ENCODE results near the gene HDAC4. TPM values are rescaled to one million over a fixed set of nuclear protein-coding genes. Genes with fewer than 3 reads are reported as not detected.

HDAC4 gene
- total and polyA plus RNA-seq, 5 donors, result 7.8 to 29.1 (median 22.5) TPM

- 96% methylated on average over 14 of the region's 14 CpGs for WGBS
- H3K4me3 ChIP-seq (ENCODE audit: low read length), result no peak overlapping the region
- no peaks in the 10 kb centered on the region for H3K27me3 ChIP-seq (ENCODE audit: control insufficient read depth, insufficient read depth)
- no peak overlapping the region for H3K27ac ChIP-seq (ENCODE audit: low read length)
- H3K4me1 ChIP-seq (ENCODE audit: control insufficient read depth, insufficient read depth, low read length), result no peaks in the 10 kb centered on the region
- ATAC-seq (peak; percentile 28 to 32), DNase-seq (no peak)
- no peaks in the 10 kb centered on the region for H3K9me3 ChIP-seq (ENCODE audit: control insufficient read depth, low read length)
- intact Hi-C loops (cut with DNase I), result no loop called here
Measured at GRCh38 chr2:239184968-239185903, 215.6 kb downstream of the HDAC4 start.

GRCh38 chr2:239184179-239184578 lies 216.6 kb downstream of the HDAC4 start:
- intact Hi-C loops (cut with DNase I), result no loop called here
- DNase-seq (peak in 1 of 3 donors; percentile 24), ATAC-seq (no peak)
- H3K27ac ChIP-seq (ENCODE audit: low read length), result no peak overlapping the region
- H3K4me3 ChIP-seq (ENCODE audit: low read length), result no peak overlapping the region
- H3K9me3 ChIP-seq (ENCODE audit: control insufficient read depth, low read length), result no peaks in the 10 kb centered on the region
- H3K27me3 ChIP-seq (ENCODE audit: control insufficient read depth, insufficient read depth), result no peaks in the 10 kb centered on the region
- 96% methylated on average over 2 of the region's 2 CpGs for WGBS
- H3K4me1 ChIP-seq (ENCODE audit: control insufficient read depth, insufficient read depth, low read length), result no peaks in the 10 kb centered on the region

- ATAC-seq (no peak), DNase-seq (peak in 1 of 3 donors; percentile 16)
- Histone ChIP-seq H3K4me3 (ENCODE audit: low read length) (no peak overlapping the region), H3K9me3 (ENCODE audit: control insufficient read depth, low read length) (no peaks in the 10 kb centered on the region), H3K4me1 (ENCODE audit: control insufficient read depth, insufficient read depth, low read length) (no peaks in the 10 kb centered on the region), H3K27me3 (ENCODE audit: control insufficient read depth, insufficient read depth) (no peaks in the 10 kb centered on the region), H3K27ac (ENCODE audit: low read length) (no peak overlapping the region)
- 94% methylated on average over 23 of the region's 23 CpGs for WGBS
- intact Hi-C loops (cut with DNase I), result no loop called here
Measured at GRCh38 chr2:239182981-239183791, 217.6 kb downstream of the HDAC4 start.

GRCh38 chr2:239181903-239182581 lies 218.8 kb downstream of the HDAC4 start:
- no peak for DNase-seq
- no peak for ATAC-seq

GRCh38 chr2:239181074-239181902 lies 219.5 kb downstream of the HDAC4 start:
- Histone ChIP-seq H3K4me3 (ENCODE audit: low read length) (no peak overlapping the region), H3K4me1 (ENCODE audit: control insufficient read depth, insufficient read depth, low read length) (no peaks in the 10 kb centered on the region), H3K9me3 (ENCODE audit: control insufficient read depth, low read length) (no peaks in the 10 kb centered on the region), H3K27ac (ENCODE audit: low read length) (no peak overlapping the region), H3K27me3 (ENCODE audit: control insufficient read depth, insufficient read depth) (no peaks in the 10 kb centered on the region)
- DNase-seq (peak in 1 of 3 donors; percentile 3), ATAC-seq (no peak)
- 89% methylated on average over 21 of the region's 21 CpGs for WGBS
- intact Hi-C loops (cut with DNase I), result no loop called here

More at GRCh38 chr2:239181903-239182581, 218.8 kb downstream of the HDAC4 start:
- Histone ChIP-seq H3K9me3 (ENCODE audit: control insufficient read depth, low read length) (no peaks in the 10 kb centered on the region), H3K27me3 (ENCODE audit: control insufficient read depth, insufficient read depth) (no peaks in the 10 kb centered on the region), H3K4me1 (ENCODE audit: control insufficient read depth, insufficient read depth, low read length) (no peaks in the 10 kb centered on the region), H3K27ac (ENCODE audit: low read length) (no peak overlapping the region), H3K4me3 (ENCODE audit: low read length) (no peak overlapping the region)
- intact Hi-C loops (cut with DNase I), result no loop called here
- WGBS, result 86% methylated on average over 15 of the region's 15 CpGs

- Histone ChIP-seq H3K27me3 (ENCODE audit: control insufficient read depth, insufficient read depth) (no peaks in the 10 kb centered on the region), H3K27ac (ENCODE audit: low read length) (no peak overlapping the region), H3K4me3 (ENCODE audit: low read length) (no peak overlapping the region), H3K4me1 (ENCODE audit: control insufficient read depth, insufficient read depth, low read length) (no peaks in the 10 kb centered on the region), H3K9me3 (ENCODE audit: control insufficient read depth, low read length) (no peaks in the 10 kb centered on the region)
- intact Hi-C loops (cut with DNase I), result no loop called here
- DNase-seq (no peak), ATAC-seq (no peak)
- WGBS, result 97% methylated on average over 14 of the region's 14 CpGs
Measured at GRCh38 chr2:239180526-239181073, 220.2 kb downstream of the HDAC4 start.

- H3K4me1 ChIP-seq (ENCODE audit: control insufficient read depth, insufficient read depth, low read length), result no peaks in the 10 kb centered on the region
- no peak overlapping the region for H3K27ac ChIP-seq (ENCODE audit: low read length)
- H3K4me3 ChIP-seq (ENCODE audit: low read length), result no peak overlapping the region
- intact Hi-C loops (cut with DNase I), result no loop called here
- H3K9me3 ChIP-seq (ENCODE audit: control insufficient read depth, low read length), result no peaks in the 10 kb centered on the region
- no peak for ATAC-seq
- WGBS, result 92% methylated on average over 22 of the region's 22 CpGs
- DNase-seq, result no peak
- H3K27me3 ChIP-seq (ENCODE audit: control insufficient read depth, insufficient read depth), result no peaks in the 10 kb centered on the region
Measured at GRCh38 chr2:239179851-239180371, 220.9 kb downstream of the HDAC4 start.

GRCh38 chr2:239178954-239179353 lies 221.9 kb downstream of the HDAC4 start:
- Histone ChIP-seq H3K4me1 (ENCODE audit: control insufficient read depth, insufficient read depth, low read length) (no peaks in the 10 kb centered on the region), H3K4me3 (ENCODE audit: low read length) (no peak overlapping the region), H3K27me3 (ENCODE audit: control insufficient read depth, insufficient read depth) (no peaks in the 10 kb centered on the region), H3K27ac (ENCODE audit: low read length) (no peak overlapping the region), H3K9me3 (ENCODE audit: control insufficient read depth, low read length) (no peaks in the 10 kb centered on the region)
- 97% methylated on average over 26 of the region's 26 CpGs for WGBS
- DNase-seq (no peak), ATAC-seq (no peak)
- intact Hi-C loops (cut with DNase I), result no loop called here

GRCh38 chr2:239178484-239178883 lies 222.3 kb downstream of the HDAC4 start:
- WGBS, result 97% methylated on average over 10 of the region's 10 CpGs
- Histone ChIP-seq H3K4me1 (ENCODE audit: control insufficient read depth, insufficient read depth, low read length) (no peaks in the 10 kb centered on the region), H3K27ac (ENCODE audit: low read length) (no peak overlapping the region), H3K4me3 (ENCODE audit: low read length) (no peak overlapping the region), H3K9me3 (ENCODE audit: control insufficient read depth, low read length) (no peaks in the 10 kb centered on the region), H3K27me3 (ENCODE audit: control insufficient read depth, insufficient read depth) (no peaks in the 10 kb centered on the region)
- DNase-seq (peak in 1 of 3 donors; percentile 7), ATAC-seq (no peak)
- intact Hi-C loops (cut with DNase I), result no loop called here

- no peak for ATAC-seq
- Histone ChIP-seq H3K9me3 (ENCODE audit: control insufficient read depth, low read length) (no peaks in the 10 kb centered on the region), H3K27me3 (ENCODE audit: control insufficient read depth, insufficient read depth) (no peaks in the 10 kb centered on the region), H3K4me1 (ENCODE audit: control insufficient read depth, insufficient read depth, low read length) (no peaks in the 10 kb centered on the region), H3K27ac (ENCODE audit: low read length) (no peak overlapping the region), H3K4me3 (ENCODE audit: low read length) (no peak overlapping the region)
- intact Hi-C loops (cut with DNase I), result no loop called here
- 98% methylated on average over 17 of the region's 17 CpGs for WGBS
- peak in 1 of 3 donors; percentile 23 for DNase-seq
Measured at GRCh38 chr2:239177908-239178307, 222.9 kb downstream of the HDAC4 start.

Measured in right cardiac atrium (tissue), 5 donors.